GM23338 (cell line): Measurements from ENCODE around the gene IER5. TPM values are rescaled to one million over a fixed set of nuclear protein-coding genes. Genes with fewer than 3 reads are reported as not detected.

ENCODE experiments used
- ATAC-seq: fragments of 200-7000 bp; cut with Tn5 transposase; 3 replicates; pipeline ENCODE4 v1.9.1; 2020
- DNase-seq: peaks from one replicate; pipeline ENCODE4 v3.0.0-alpha.2; 2015; ENCODE audit warnings: low spot score
- H2AFZ ChIP-seq: fragments of 200-600 bp; sonication (generic); 2 replicates; pipeline ENCODE4 v1.8.0; 2016; ENCODE audit warnings: antibody characterized with exemption, mild to moderate bottlenecking, moderate library complexity
- H3F3A ChIP-seq: fragments of 200-600 bp; sonication (generic); replicated peaks from 2 replicates; pipeline ENCODE4 v1.8.0; 2017; ENCODE audit warnings: antibody characterized with exemption, mixed run types, low read depth
- H3K27ac ChIP-seq: fragments of 200-600 bp; sonication (generic); 2 replicates; pipeline ENCODE4 v1.6.1; 2016; ENCODE audit warnings: low read depth
- H3K27me3 ChIP-seq: fragments of 200-600 bp; sonication (generic); 2 replicates; pipeline ENCODE4 v1.8.0; 2016; ENCODE audit warnings: mild to moderate bottlenecking, mixed run types, moderate library complexity; ENCODE audit not compliant: insufficient read depth
- H3K36me3 ChIP-seq: fragments of 200-600 bp; sonication (generic); 2 replicates; pipeline ENCODE4 v1.8.0; 2016; ENCODE audit warnings: mild to moderate bottlenecking; ENCODE audit not compliant: insufficient read depth
- H3K4me1 ChIP-seq: fragments of 200-600 bp; sonication (generic); 2 replicates; pipeline ENCODE4 v1.8.0; 2016; ENCODE audit warnings: mild to moderate bottlenecking, moderate library complexity; ENCODE audit not compliant: insufficient read depth
- H3K4me2 ChIP-seq: fragments of 200-600 bp; sonication (generic); 2 replicates; pipeline ENCODE4 v1.7.1; 2017; ENCODE audit warnings: mixed run types
- H3K4me3 ChIP-seq: fragments of 200-600 bp; sonication (generic); 2 replicates; pipeline ENCODE4 v1.6.1; 2016; ENCODE audit warnings: mixed run types
- H3K79me2 ChIP-seq: fragments of 200-600 bp; sonication (generic); replicated peaks from 2 replicates; pipeline ENCODE4 v1.8.0; 2017; ENCODE audit warnings: mild to moderate bottlenecking; ENCODE audit not compliant: insufficient read depth
- H3K9me2 ChIP-seq: fragments of 200-600 bp; sonication (generic); 2 replicates; pipeline ENCODE4 v1.8.0; 2017; ENCODE audit not compliant: insufficient read depth
- H4K20me1 ChIP-seq: fragments of 200-600 bp; sonication (generic); replicated peaks from 2 replicates; pipeline ENCODE4 v1.8.0; 2017; ENCODE audit warnings: mild to moderate bottlenecking; ENCODE audit not compliant: insufficient read depth
- H3K27ac Mint-ChIP-seq: 2 replicates; pipeline ENCODE4 v1.8.0; 2020; ENCODE audit warnings: inconsistent platforms, mild to moderate bottlenecking, moderate library complexity, mixed read lengths
- H3K27me3 Mint-ChIP-seq: 3 replicates; pipeline ENCODE4 v1.8.0; 2022; ENCODE audit warnings: low read depth, mild to moderate bottlenecking, moderate library complexity, mixed read lengths, inconsistent platforms; ENCODE audit not compliant: insufficient read depth, poor library complexity
- H3K36me3 Mint-ChIP-seq: 3 replicates; pipeline ENCODE4 v1.8.0; 2021; ENCODE audit warnings: low read depth, mild to moderate bottlenecking, inconsistent platforms, moderate library complexity, mixed read lengths
- H3K4me1 Mint-ChIP-seq: 3 replicates; pipeline ENCODE4 v1.8.0; 2020; ENCODE audit warnings: mild to moderate bottlenecking, inconsistent platforms, mixed read lengths
- H3K4me3 Mint-ChIP-seq: 3 replicates; pipeline ENCODE4 v1.8.0; 2021; ENCODE audit warnings: moderate library complexity, mild to moderate bottlenecking, inconsistent platforms, mixed read lengths
- H3K9me3 Mint-ChIP-seq: 3 replicates; pipeline ENCODE4 v1.8.0; 2020; ENCODE audit warnings: moderate library complexity, mild to moderate bottlenecking, inconsistent platforms, mixed read lengths
- CREB1 ChIP-seq: fragments of 250-450 bp; sonication (Bioruptor Pico); IDR thresholded peaks from 2 replicates; pipeline ENCODE4 v1.5.0; 2020; ENCODE audit warnings: low read depth, mild to moderate bottlenecking, moderate library complexity
- EZH2phosphoT487 ChIP-seq: fragments of 200-600 bp; sonication (generic); IDR thresholded peaks from one replicate; pipeline ENCODE4 v1.8.1; 2018; ENCODE audit warnings: antibody characterized with exemption; ENCODE audit not compliant: unreplicated experiment
- JUNB ChIP-seq: IDR thresholded peaks from one replicate; pipeline ENCODE4 v1.6.1; 2016; ENCODE audit warnings: antibody characterized with exemption; ENCODE audit not compliant: unreplicated experiment
- NANOG ChIP-seq: IDR thresholded peaks from 2 replicates; pipeline ENCODE4 v1.6.1; 2016; ENCODE audit warnings: antibody characterized with exemption, borderline replicate concordance
- POLR2AphosphoS5 ChIP-seq: IDR thresholded peaks from 2 replicates; pipeline ENCODE4 v1.6.1; 2016; ENCODE audit warnings: antibody characterized with exemption, low read depth
- STAT1 ChIP-seq: IDR thresholded peaks from one replicate; pipeline ENCODE4 v1.6.1; 2016; ENCODE audit warnings: antibody characterized with exemption; ENCODE audit not compliant: unreplicated experiment
- ZNF114 ChIP-seq: fragments of 250-450 bp; sonication (Bioruptor Pico); IDR thresholded peaks from 2 replicates; pipeline ENCODE4 v1.5.0; 2020; ENCODE audit warnings: mild to moderate bottlenecking, moderate library complexity
- polyA plus RNA-seq: library from polyadenylated mRNA; unstranded; fragments of >200 nt; fragmentation: Nextera tagmentation; extraction: Ambion mirVana; gene quantifications from 2 replicates; pipeline ENCODE4 v1.2.1, GENCODE V29; 2016
- total RNA-seq: library from RNA; depleted of rRNA; stranded (reverse); fragments of >200 nt; shearing (Covaris generic); gene quantifications from 2 replicates; pipeline ENCODE4 v1.2.3, GENCODE V29; 2014
- TF ChIP-seq, protein P1 (sequence below), 2 experiments: fragments of 200-600 bp in 1 of 2; sonication (generic) in 1 of 2; conservative IDR thresholded peaks; 2 replicates each; pipeline versions ENCODE4 v1.5.1 to v1.6.1; 2016 to 2017; ENCODE audit warnings: antibody characterized with exemption in 2 of 2, low read depth in 2 of 2, mild to moderate bottlenecking in 2 of 2, moderate library complexity in 1 of 2
- TF ChIP-seq, protein P2 (sequence below): IDR thresholded peaks from 2 replicates; pipeline ENCODE4 v1.6.1; 2016; ENCODE audit warnings: antibody characterized with exemption

The IER5 gene
- total and polyA plus RNA-seq, 2 experiments from 2014 or later: 3.8 to 9.5 TPM

DNA sequence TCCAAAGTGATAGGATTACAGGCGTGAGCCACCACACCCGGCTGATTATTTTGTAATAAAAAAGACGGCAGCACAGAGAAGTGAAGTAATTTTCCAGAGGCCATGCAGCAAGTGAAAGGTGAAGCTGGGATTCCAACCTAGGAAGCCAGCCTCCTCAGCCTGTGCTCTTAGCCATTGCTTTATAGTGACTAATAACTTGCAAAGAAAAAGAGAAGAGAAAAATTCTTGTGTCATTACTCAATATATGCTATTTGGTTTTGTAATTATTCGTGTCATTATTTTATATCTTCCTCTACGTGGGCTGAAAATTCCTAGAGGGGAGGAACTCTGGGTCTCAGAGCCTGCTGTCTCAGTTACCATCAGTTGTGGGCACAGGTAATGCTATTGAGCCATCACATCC, 1.6 kb upstream of the IER5 start (continued):
- TF ChIP-seq, protein P1, sequence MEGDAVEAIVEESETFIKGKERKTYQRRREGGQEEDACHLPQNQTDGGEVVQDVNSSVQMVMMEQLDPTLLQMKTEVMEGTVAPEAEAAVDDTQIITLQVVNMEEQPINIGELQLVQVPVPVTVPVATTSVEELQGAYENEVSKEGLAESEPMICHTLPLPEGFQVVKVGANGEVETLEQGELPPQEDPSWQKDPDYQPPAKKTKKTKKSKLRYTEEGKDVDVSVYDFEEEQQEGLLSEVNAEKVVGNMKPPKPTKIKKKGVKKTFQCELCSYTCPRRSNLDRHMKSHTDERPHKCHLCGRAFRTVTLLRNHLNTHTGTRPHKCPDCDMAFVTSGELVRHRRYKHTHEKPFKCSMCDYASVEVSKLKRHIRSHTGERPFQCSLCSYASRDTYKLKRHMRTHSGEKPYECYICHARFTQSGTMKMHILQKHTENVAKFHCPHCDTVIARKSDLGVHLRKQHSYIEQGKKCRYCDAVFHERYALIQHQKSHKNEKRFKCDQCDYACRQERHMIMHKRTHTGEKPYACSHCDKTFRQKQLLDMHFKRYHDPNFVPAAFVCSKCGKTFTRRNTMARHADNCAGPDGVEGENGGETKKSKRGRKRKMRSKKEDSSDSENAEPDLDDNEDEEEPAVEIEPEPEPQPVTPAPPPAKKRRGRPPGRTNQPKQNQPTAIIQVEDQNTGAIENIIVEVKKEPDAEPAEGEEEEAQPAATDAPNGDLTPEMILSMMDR (conservative IDR thresholded peaks at IDR 0.05; ENCODE audit: low read depth in 2 of 2): no peak
- TF ChIP-seq EZH2phosphoT487 (no peak), POLR2AphosphoS5 (no peak)

DNA sequence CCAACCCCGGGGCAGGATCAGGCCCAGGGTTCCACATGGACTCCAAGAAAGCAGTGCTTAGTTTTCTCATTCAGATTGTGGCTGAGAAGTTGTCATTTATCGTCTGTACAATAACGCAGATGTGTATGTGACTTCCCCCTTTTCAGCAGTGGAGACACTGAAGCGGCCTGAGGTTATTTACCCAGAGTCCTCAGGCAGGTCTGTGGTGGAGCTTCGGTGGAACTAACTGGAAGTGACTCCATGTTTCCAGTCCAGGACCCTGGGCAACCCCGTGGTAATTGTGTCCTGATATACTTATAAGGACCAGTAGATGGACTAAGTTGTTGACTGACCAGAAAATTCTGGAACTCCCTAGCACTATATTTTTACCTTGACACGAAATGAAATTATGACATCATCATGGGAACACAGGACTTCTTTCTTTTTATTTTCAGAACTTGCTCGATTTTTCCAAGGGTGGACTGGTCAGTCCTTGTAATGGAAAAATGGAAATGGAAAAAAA, 1.0 kb upstream of the IER5 start:
- no peak overlapping the region for H2AFZ ChIP-seq
- H3K9me2 ChIP-seq: no peaks in the 10 kb centered on the region
- H3K27me3 ChIP-seq: peaks cover 62% of the 10 kb centered on the region
- peaks cover 22% of the 10 kb centered on the region for H3K79me2 ChIP-seq
- H3K4me3 ChIP-seq: no peak overlapping the region
- peak overlapping the region; percentile 93; the same call in 2 of the 3 replicates for H3K4me3 Mint-ChIP-seq
- no peak overlapping the region for H3K27ac Mint-ChIP-seq
- peaks cover 25% of the 10 kb centered on the region for H3K27me3 Mint-ChIP-seq
- peaks cover 4% of the 10 kb centered on the region; the same call in 1 of the 2 replicates for H3F3A ChIP-seq
- H3K36me3 ChIP-seq: no peaks in the 10 kb centered on the region
- no peak overlapping the region for H3K27ac ChIP-seq
- peaks cover 17% of the 10 kb centered on the region for H3K4me1 Mint-ChIP-seq
- ATAC-seq (no peak), DNase-seq (no peak)
- peaks cover 21% of the 10 kb centered on the region for H4K20me1 ChIP-seq
- TF ChIP-seq, protein P2, sequence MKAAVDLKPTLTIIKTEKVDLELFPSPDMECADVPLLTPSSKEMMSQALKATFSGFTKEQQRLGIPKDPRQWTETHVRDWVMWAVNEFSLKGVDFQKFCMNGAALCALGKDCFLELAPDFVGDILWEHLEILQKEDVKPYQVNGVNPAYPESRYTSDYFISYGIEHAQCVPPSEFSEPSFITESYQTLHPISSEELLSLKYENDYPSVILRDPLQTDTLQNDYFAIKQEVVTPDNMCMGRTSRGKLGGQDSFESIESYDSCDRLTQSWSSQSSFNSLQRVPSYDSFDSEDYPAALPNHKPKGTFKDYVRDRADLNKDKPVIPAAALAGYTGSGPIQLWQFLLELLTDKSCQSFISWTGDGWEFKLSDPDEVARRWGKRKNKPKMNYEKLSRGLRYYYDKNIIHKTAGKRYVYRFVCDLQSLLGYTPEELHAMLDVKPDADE: no peak
- TF ChIP-seq STAT1 (no peak), JUNB (no peak), CREB1 (CRISPR knock-in tag) (no peak), EZH2phosphoT487 (no peak), NANOG (no peak)
- H3K4me1 ChIP-seq: peaks cover 17% of the 10 kb centered on the region
- no peak overlapping the region for H3K4me2 ChIP-seq
- H3K36me3 Mint-ChIP-seq: peaks cover 11% of the 10 kb centered on the region
- H3K9me3 Mint-ChIP-seq: no peaks in the 10 kb centered on the region; the same call in 2 of the 3 replicates

DNA sequence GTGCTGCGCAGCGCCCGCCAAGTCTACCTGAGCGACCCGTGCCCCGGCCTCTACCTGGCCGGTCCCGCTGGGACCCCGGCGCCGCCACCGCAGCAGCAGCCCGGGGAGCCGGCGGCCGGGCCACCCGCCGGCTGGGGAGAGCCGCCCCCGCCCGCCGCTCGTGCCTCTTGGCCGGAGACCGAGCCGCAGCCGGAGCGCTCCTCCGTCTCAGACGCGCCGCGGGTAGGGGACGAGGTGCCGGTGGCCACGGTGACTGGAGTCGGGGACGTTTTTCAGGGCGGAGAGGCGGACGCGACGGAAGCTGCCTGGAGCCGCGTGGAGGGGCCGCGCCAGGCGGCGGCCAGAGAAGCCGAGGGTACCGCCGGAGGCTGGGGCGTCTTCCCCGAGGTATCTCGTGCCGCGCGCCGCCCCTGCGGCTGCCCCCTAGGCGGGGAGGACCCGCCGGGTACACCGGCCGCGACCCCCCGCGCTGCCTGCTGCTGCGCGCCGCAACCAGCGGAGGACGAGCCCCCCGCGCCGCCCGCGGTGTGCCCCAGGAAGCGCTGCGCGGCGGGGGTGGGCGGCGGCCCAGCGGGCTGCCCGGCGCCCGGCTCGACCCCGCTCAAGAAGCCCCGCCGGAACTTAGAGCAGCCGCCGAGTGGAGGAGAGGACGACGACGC, 646 bp downstream of the IER5 start:
- peaks cover 4% of the 10 kb centered on the region; the same call in 1 of the 2 replicates for H3F3A ChIP-seq
- peaks cover 26% of the 10 kb centered on the region for H4K20me1 ChIP-seq
- peak; percentile 53 for DNase-seq
- peaks cover 30% of the 10 kb centered on the region for H3K79me2 ChIP-seq
- peak; percentile 4; the same call in 2 of the 3 replicates for ATAC-seq
- no peaks in the 10 kb centered on the region for H3K9me2 ChIP-seq
- H3K27ac ChIP-seq: no peak overlapping the region
- peaks cover 79% of the 10 kb centered on the region for H3K27me3 ChIP-seq
- peak overlapping the region; percentile 95 for H3K4me3 Mint-ChIP-seq
- peak overlapping the region; percentile 87 for H3K4me2 ChIP-seq
- H3K9me3 Mint-ChIP-seq: no peaks in the 10 kb centered on the region; the same call in 2 of the 3 replicates
- H2AFZ ChIP-seq: no peak overlapping the region
- peaks cover 18% of the 10 kb centered on the region for H3K36me3 Mint-ChIP-seq
- H3K4me1 ChIP-seq: peaks cover 19% of the 10 kb centered on the region
- H3K27ac Mint-ChIP-seq: no peak overlapping the region
- H3K36me3 ChIP-seq: no peaks in the 10 kb centered on the region
- peaks cover 25% of the 10 kb centered on the region for H3K27me3 Mint-ChIP-seq
- H3K4me3 ChIP-seq: peak overlapping the region; percentile 74
- TF ChIP-seq EZH2phosphoT487 (no peak), ZNF114 (CRISPR knock-in tag) (no peak)
- peaks cover 21% of the 10 kb centered on the region for H3K4me1 Mint-ChIP-seq
